GM19351 (cell line): ENCODE data around the gene CBS.
A peak's percentile ranks its signal among the peaks of the same experiment; 100 is the strongest.
"Not testable (repeated sequence)": the region's sequence is repeated elsewhere in the genome, so short reads cannot be mapped to it uniquely, and the experiment has no call there.

Experiments used
- ATAC-seq: cut with Tn5 transposase; IDR thresholded peaks from one replicate; pipeline ENCODE4 v1.9.1; 2021; ENCODE audit warnings: mild to moderate bottlenecking, moderate library complexity; ENCODE audit not compliant: unreplicated experiment

CBS gene

DNA sequence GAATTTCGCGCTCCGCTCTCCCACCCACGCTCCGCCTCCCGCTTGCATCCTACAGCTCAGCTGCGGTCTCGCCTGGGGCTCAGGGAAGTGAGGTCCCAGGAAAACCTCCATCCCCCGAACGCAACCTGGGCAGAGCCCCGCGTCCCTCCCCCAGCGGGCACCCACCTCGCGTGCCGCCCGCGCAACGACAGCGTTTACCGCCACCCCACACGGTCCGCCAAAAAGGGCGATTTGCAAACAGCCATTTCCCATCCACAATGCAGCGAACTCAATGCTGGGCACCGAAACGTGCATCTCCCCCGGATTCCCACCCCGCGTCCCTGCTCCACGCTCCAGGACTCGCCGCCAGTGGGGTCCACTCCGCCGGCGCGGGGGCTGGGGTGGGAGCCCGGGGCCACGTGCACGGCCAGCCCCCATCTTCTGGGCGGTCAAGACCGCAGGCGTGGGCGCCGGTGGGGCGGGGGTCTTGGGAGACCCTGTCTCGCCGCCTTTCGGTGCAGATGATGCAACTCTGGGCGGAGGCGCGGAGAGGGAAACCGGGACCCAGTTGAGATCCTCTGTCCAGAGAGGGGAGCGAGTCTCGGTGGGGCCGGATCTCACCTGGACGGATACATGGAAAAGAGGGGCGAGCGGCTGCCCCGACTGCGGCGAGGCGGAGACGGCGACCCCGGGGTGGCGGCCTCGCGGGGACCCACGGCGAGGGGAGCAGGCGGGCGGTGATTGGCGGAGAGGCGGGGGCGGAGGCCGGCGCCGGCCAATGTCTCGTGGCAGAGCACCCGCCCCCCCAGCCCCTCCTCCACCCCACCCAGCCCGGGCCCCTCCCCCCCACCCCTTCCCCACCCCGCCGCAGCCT, at the start of gene CBS:
Gene CBS, minus strand, starts transcription at position 666 of the 853 bp plus-strand sequence. CDS start 3,642 bp downstream, outside the sequence.
- ATAC-seq = not testable (repeated sequence)

DNA sequence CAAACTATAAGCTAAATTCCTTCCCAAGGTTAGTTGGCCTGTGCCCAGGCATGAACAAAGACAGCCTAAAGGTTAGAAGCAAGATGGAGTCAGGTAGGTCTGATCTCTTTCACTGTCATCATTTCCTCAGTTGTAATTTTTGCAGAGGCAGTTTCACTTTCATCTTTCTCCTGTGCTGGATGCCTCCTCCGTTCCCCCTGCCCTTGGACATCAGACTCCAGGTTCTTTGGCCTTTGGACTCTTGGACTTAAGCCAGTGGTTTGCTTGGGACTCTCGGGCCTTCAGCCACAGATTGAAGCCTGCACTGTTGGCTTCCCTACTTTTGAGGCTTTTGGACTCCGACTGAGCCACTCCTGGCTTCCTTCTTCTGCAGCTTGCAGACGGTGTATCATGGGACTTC, 40.3 kb upstream of the CBS start:
- ATAC-seq = not testable (repeated sequence)

DNA sequence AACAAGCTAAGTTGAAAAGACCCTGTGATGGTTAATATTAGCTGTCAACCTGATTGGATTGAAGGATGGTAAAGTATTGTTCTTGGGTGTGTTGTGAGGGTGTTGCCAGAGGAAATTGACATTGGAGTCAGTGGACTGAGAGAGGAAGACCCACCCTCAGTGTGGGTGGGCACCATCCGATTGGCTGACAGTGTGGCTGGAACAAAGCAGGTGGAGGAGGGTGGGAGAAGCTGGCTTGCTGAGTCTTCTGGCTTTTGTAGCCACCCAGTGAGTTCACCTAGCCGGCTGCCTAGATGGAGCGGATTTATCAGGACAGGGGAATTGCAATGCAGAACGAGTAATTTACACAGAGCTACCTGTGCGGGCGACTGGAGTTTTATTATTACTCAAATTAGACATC, 38.8 kb upstream of the CBS start:
- ATAC-seq = not testable (repeated sequence)

GRCh38 chr21:43109006-43109405, 33.4 kb upstream of the CBS start:
- ATAC-seq = not testable (repeated sequence)

- not testable (repeated sequence) for ATAC-seq
Measured at GRCh38 chr21:43108177-43108576, 32.5 kb upstream of the CBS start.

DNA sequence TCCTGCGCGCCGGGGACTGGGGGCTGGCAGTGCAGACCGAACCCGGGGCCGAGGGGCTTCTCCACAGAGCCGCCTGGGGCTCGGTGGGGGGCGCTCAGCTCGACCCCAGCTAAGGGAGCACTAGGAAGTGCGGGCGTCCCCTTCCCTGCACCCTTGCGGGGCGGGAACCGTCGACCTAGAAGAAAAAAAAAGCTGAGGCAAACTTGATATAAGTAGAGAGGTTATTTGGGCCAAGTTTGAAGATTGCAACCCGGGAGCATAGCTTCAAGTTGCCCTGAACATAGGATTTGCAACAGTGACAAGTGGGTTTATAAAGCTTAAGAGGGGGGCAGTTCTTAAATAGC, 32.1 kb upstream of the CBS start:
- ATAC-seq = not testable (repeated sequence)

GRCh38 chr21:43106965-43107793, 31.5 kb upstream of the CBS start, which contains the start of gene U2AF1:
Gene U2AF1 (minus strand): TSS chr21:43107570. CDS start chr21:43107494, 76 bp downstream.
- ATAC-seq = peak; percentile 53

- not testable (repeated sequence) for ATAC-seq
Measured at GRCh38 chr21:43104642-43105041, 29.0 kb upstream of the CBS start.

DNA sequence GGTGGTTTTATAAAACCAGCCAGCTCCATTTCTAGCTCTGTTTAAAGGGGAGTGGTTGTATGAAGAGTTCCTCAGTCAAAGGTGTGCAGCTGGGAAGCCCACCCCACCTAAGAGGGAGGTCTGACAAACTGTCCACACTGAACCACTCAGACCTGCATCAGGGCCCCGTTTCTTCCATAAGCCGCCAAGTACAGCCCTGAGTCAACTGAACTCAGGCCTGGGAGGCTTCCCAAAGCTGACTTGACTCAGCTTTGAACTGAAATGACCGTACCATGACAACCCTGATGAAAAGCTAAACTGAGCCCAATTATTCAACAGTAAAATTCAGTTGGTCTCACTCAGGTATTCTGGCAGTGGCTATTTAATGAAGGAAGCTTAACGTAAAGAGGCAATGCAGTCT, 26.6 kb upstream of the CBS start:
- not testable (repeated sequence) for ATAC-seq

DNA sequence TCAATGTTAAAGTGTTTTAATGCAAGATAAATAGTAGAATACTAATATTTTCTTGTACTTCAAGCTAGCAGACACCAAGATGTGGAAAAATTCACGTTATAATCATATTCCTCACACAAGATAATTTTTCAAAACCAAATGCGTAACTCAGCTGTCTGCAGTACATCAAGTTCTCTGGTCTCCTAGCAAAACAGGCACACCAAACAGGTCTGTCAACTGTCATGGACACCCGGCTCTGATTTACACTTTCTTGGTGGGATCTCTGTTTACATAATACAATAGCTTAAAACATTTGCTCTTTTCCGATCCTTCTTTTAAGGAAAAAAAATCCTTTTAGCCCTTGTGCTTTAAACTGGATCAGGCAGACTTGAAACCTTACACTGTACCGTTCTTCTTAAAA, 26.0 kb upstream of the CBS start:
- ATAC-seq = not testable (repeated sequence)

- not testable (repeated sequence) for ATAC-seq
Measured at GRCh38 chr21:43101000-43101399, 25.4 kb upstream of the CBS start.

DNA sequence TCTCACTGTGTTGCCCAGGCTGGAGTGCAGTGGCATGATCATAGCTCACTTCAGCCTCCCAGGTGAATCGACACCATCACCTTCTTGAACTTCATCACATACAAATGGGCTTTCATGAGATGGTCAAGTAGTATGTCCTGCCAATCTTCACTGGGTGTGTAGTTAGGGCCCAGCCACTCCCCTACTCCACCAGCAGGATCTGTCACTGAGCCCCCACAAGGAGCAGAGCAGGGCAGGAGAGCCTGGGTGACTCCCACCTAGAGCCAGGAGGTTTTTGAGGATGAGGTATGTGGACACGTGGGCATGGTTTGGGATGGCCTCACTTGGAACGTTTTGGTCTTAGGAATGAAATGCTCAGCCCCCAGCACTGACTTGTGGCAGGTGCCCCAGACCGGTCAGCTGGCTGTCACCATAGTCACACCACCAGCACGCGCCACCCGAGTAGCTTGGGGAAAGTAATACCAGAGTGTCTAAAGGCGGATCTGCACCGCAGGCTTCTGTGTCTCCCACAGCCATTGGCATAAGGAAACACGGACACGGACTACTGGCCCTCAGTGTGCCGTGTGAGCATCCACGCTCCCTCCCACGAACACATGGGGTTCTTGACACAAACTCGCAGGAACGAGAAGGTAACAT, 16.5 kb upstream of the CBS start:
- not testable (repeated sequence) for ATAC-seq

DNA sequence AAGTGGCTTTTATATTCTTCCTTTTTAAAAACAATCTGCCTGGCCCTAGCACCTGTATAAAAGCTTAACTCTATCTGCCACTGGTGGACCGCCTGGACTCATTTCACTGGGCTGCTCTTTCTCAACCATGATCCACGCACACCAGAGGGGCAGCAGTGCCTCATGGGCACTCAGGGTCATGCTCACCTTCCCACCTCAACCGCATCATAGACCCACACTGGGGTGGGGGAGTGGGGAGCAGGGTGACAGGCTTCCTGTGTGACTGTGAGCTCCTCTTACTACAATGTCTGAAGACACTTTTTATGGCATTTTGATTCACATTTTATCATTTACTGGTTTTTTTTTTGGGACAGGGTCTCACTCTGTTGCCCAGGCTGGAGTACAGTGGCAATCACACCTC, 15.3 kb upstream of the CBS start:
- ATAC-seq = not testable (repeated sequence)

DNA sequence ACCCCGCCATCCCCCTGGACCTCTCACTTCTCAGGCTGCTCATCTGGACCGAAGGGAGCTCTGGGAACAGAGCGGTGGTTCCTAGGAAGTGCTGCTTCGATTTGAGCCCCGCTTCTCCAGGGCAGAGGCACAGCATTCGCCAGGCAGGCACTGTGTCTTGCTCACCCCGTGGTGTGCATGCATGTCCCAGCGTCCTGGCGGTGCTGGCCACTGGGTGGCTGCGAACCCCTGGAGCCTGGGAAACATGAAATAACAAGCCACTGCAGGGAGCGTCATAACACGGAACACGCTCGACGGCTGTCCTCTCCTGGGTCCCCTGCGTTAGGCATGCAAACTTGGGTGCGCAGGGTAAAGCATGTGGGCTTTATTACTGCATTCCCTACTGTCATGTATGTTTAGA, 13.8 kb upstream of the CBS start:
- not testable (repeated sequence) for ATAC-seq

GRCh38 chr21:43082587-43083300, 7.1 kb upstream of the CBS start:
- ATAC-seq = not testable (repeated sequence)

GRCh38 chr21:43076643-43077042, 1.0 kb upstream of the CBS start:
- not testable (repeated sequence) for ATAC-seq

DNA sequence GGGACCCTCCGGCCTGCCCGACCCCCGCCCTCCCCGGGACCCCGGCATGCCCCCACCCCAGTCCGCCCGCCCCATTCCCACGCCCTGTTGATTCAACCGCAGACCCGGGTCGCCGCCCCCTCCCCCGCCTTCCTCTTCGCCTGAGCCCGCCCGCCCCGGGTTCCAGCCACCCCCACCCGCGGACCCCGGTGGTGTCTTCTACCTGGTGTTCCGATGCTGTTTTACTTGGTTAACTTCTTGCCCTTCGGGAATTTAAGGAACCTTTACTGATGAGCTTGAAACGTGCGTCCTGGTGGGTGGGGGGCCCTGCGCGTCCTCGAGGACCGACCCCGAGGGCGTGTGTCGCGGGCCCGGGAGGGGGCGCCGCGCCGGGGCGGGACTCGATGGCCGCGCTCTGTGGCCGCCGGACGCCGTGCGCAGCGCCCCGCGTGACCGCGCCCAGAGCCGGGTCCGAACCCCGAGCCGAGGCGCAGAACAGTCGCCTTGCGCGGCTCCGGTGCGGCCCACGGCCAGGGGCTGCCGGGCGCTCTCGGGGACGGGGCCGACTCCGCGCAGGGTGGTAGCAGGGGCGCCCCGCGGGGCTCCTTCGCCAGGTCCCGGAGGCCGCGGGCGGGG, 495 bp upstream of the CBS start:
- ATAC-seq = not testable (repeated sequence)

DNA sequence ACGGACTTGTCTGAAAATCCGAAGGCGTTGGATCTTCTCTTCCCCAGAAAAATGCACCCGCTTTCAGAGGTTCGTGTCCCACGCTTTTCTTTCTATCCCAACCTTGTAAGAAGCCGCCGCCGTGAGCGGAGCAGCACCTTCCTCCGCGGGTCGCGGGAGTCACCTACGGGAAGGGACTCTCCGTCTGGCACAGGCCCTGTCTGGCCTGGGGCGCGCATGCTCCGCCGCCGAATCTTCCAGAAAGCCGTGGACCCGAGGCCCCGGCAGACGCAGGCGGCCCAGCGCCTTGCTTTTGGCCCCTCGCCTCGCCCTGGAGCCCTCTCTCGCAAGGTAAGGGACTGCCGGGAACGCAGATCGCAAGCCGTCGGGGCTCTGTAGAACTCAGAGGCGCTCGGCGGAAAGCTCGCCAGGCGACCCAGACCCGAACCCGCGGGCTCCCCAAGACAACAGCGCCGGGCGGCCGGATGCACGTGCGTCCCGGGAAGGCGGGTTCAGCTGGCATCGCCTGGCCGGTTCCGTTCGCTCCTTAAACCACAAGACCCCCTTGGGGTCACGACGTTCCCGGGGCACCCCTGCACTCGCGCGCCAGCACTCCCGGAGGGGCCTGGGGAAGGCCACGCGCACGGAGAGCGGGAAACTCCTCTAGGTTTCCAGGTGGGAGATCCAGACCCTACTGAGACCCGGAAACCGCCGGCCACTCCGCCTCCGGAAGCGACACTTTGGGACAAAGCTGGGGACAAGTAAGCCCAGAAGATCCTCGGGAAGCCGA, 1.1 kb downstream of the CBS start:
- ATAC-seq = not testable (repeated sequence)

GRCh38 chr21:43072742-43073141, 2.9 kb downstream of the CBS start:
- ATAC-seq = not testable (repeated sequence)
